Common myeloid progenitor, CD34-positive (primary cell): ENCODE results near the gene YWHAB.

Experiments used
- CTCF ChIA-PET: fragments of 350-600 bp; sonication (Branson Sonifier 250); formaldehyde crosslinking; loops from one replicate; lab custom pipeline; 2021; ENCODE audit warnings: antibody characterized with exemption; lab: Charles Lee
- POLR2A ChIA-PET: fragments of 350-600 bp; sonication (Branson Sonifier 250); formaldehyde crosslinking; loops from one replicate; lab custom pipeline; 2021; ENCODE audit warnings: antibody characterized with exemption; lab: Charles Lee
- DNase-seq, 3 donors: peaks; one replicate each; pipeline versions ENCODE4 v3.0.0 to v3.0.0-alpha.2; 2013
- H3K27ac ChIP-seq, 2 experiments: 1 replicate in 1 of 2; 2 replicates in 1 of 2; pipeline ENCODE4 v1.7.0; 2013; ENCODE audit warnings: inconsistent platforms in 2 of 2, low read length in 2 of 2, mild to moderate bottlenecking in 2 of 2, low read depth in 1 of 2, moderate library complexity in 1 of 2; ENCODE audit not compliant: severe bottlenecking in 2 of 2, insufficient read depth in 1 of 2, poor library complexity in 1 of 2
- H3K27me3 ChIP-seq, 5 experiments: replicated peaks in 2 of 5; 1 replicate in 3 of 5; 2 replicates in 2 of 5; pipeline versions ENCODE4 v1.6.1 to v1.7.0; 2013; ENCODE audit warnings: low read length in 4 of 5, mild to moderate bottlenecking in 2 of 5, moderate library complexity in 2 of 5, inconsistent platforms in 1 of 5; ENCODE audit not compliant: insufficient read depth in 5 of 5, control insufficient read depth in 4 of 5
- H3K36me3 ChIP-seq, 4 experiments: 1 replicate in 2 of 4; 2 replicates in 2 of 4; pipeline versions ENCODE4 v1.6.1 to v1.7.0; 2013; ENCODE audit warnings: low read length in 3 of 4, control low read depth in 1 of 4, mild to moderate bottlenecking in 1 of 4; ENCODE audit not compliant: control insufficient read depth in 4 of 4, insufficient read depth in 4 of 4
- H3K4me1 ChIP-seq, 4 experiments: 1 replicate in 3 of 4; 2 replicates in 1 of 4; pipeline versions ENCODE4 v1.6.1 to v1.7.1; 2013; ENCODE audit warnings: low read length in 3 of 4, mild to moderate bottlenecking in 3 of 4, control low read depth in 1 of 4, inconsistent platforms in 1 of 4, moderate library complexity in 1 of 4; ENCODE audit not compliant: control insufficient read depth in 4 of 4, insufficient read depth in 4 of 4; ENCODE audit errors: control extremely low read depth in 1 of 4
- H3K4me3 ChIP-seq, 7 experiments: 1 replicate in 4 of 7; 2 replicates in 3 of 7; pipeline versions ENCODE4 v1.5.1 to v1.7.0; 2013; ENCODE audit warnings: mild to moderate bottlenecking in 7 of 7, low read length in 6 of 7, moderate library complexity in 6 of 7, inconsistent platforms in 2 of 7, low read depth in 2 of 7, control low read depth in 1 of 7; ENCODE audit not compliant: insufficient read depth in 4 of 7, control insufficient read depth in 1 of 7; ENCODE audit errors: extremely low read depth in 1 of 7
- H3K9me3 ChIP-seq, 5 experiments: 1 replicate in 4 of 5; 2 replicates in 1 of 5; pipeline versions ENCODE4 v1.6.1 to v1.7.1; 2013; ENCODE audit warnings: low read length in 4 of 5, mild to moderate bottlenecking in 2 of 5, inconsistent platforms in 1 of 5, low read depth in 1 of 5, moderate library complexity in 1 of 5; ENCODE audit not compliant: control insufficient read depth in 4 of 5, insufficient read depth in 2 of 5; ENCODE audit errors: control extremely low read depth in 1 of 5
- WGBS: methylation state at CpG from one replicate; pipeline ENCODE4 v1.1.5; 2013; ENCODE audit not compliant: insufficient coverage; 5-methylcytosine and 5-hydroxymethylcytosine counted together

Gene YWHAB

GRCh38 chr20:44917399-44917798 is 31.9 kb downstream of the YWHAB start:
- no peaks in the 10 kb centered on the region for H3K4me1 ChIP-seq
- no CpG with 5 or more reads among the region's 2 CpGs for WGBS
- H3K27me3 ChIP-seq = no peaks in the 10 kb centered on the region
- no peak overlapping the region for H3K4me3 ChIP-seq
- DNase-seq = no peak
- H3K36me3 ChIP-seq = peaks cover 0 to 46% (median 27%) of the 10 kb centered on the region in 4 experiments
- no peaks in the 10 kb centered on the region for H3K9me3 ChIP-seq
- CTCF ChIA-PET = interaction anchor here (1.2 kb wide), 1 partner anchor 16 kb away, joined by 5 read pairs; no protein-coding TSS in a partner anchor
- H3K27ac ChIP-seq = no peak overlapping the region
- POLR2A ChIA-PET = no interaction called here

- POLR2A ChIA-PET = no interaction called here
- CTCF ChIA-PET = interaction anchor here (1.2 kb wide), 1 partner anchor 17 kb away, joined by 5 read pairs; no protein-coding TSS in a partner anchor
- Histone ChIP-seq H3K27me3 (no peaks in the 10 kb centered on the region), H3K4me1 (no peaks in the 10 kb centered on the region), H3K9me3 (no peaks in the 10 kb centered on the region), H3K36me3 (peaks cover 0 to 42% (median 23%) of the 10 kb centered on the region in 4 experiments), H3K27ac (no peak overlapping the region), H3K4me3 (no peak overlapping the region)
- DNase-seq = no peak
- 93% methylated on average over 2 of the region's 3 CpGs for WGBS
Observed at GRCh38 chr20:44918342-44918741, 32.8 kb downstream of the YWHAB start.

GRCh38 chr20:44918761-44919160 is 33.3 kb downstream of the YWHAB start:
- POLR2A ChIA-PET = no interaction called here
- CTCF ChIA-PET = interaction anchor here (1.2 kb wide), 1 partner anchor 17 kb away, joined by 5 read pairs; no protein-coding TSS in a partner anchor
- DNase-seq = no peak
- H3K4me1 ChIP-seq = no peaks in the 10 kb centered on the region
- no peak overlapping the region for H3K27ac ChIP-seq
- H3K4me3 ChIP-seq = no peak overlapping the region
- H3K36me3 ChIP-seq = peaks cover 0 to 41% (median 24%) of the 10 kb centered on the region in 4 experiments
- no peaks in the 10 kb centered on the region for H3K27me3 ChIP-seq
- H3K9me3 ChIP-seq = no peaks in the 10 kb centered on the region
- 100% methylated on average over 7 of the region's 10 CpGs for WGBS

- Histone ChIP-seq H3K9me3 (no peaks in the 10 kb centered on the region), H3K4me3 (no peak overlapping the region), H3K36me3 (peaks cover 0 to 44% (median 28%) of the 10 kb centered on the region in 4 experiments), H3K27ac (no peak overlapping the region), H3K4me1 (no peaks in the 10 kb centered on the region), H3K27me3 (no peaks in the 10 kb centered on the region)
- no peak for DNase-seq
- 98% methylated on average over 12 of the region's 14 CpGs for WGBS
- ChIA-PET POLR2A (no interaction called here), CTCF (no interaction called here)
Observed at GRCh38 chr20:44921447-44921846, 35.9 kb downstream of the YWHAB start.

GRCh38 chr20:44924541-44924940 is 39.0 kb downstream of the YWHAB start:
- peaks cover 0 to 26% (median 16%) of the 10 kb centered on the region in 4 experiments for H3K36me3 ChIP-seq
- H3K27me3 ChIP-seq = no peaks in the 10 kb centered on the region
- WGBS = 92% methylated on average over 2 of the region's 4 CpGs
- H3K4me3 ChIP-seq = no peak overlapping the region
- H3K27ac ChIP-seq = no peak overlapping the region
- H3K9me3 ChIP-seq = no peaks in the 10 kb centered on the region
- ChIA-PET POLR2A (no interaction called here), CTCF (interaction anchor here (0.6 kb wide), 1 partner anchor 387 kb away, joined by 3 read pairs; no protein-coding TSS in a partner anchor)
- DNase-seq = no peak
- no peaks in the 10 kb centered on the region for H3K4me1 ChIP-seq

- H3K27me3 ChIP-seq = no peaks in the 10 kb centered on the region
- H3K36me3 ChIP-seq = peaks cover 2 to 46% (median 21%) of the 10 kb centered on the region in 4 experiments
- DNase-seq = no peak
- no peak overlapping the region for H3K27ac ChIP-seq
- ChIA-PET POLR2A (no interaction called here), CTCF (no interaction called here)
- WGBS = 87% methylated on average over 3 of the region's 3 CpGs
- H3K4me1 ChIP-seq = no peaks in the 10 kb centered on the region
- no peak overlapping the region for H3K4me3 ChIP-seq
- H3K9me3 ChIP-seq = no peaks in the 10 kb centered on the region
Observed at GRCh38 chr20:44928595-44928994, 43.1 kb downstream of the YWHAB start.

GRCh38 chr20:44930517-44931168 is 45.1 kb downstream of the YWHAB start:
- Histone ChIP-seq H3K36me3 (peaks cover 2 to 37% (median 21%) of the 10 kb centered on the region in 4 experiments), H3K27me3 (no peaks in the 10 kb centered on the region), H3K27ac (no peak overlapping the region), H3K9me3 (no peaks in the 10 kb centered on the region), H3K4me3 (no peak overlapping the region), H3K4me1 (no peaks in the 10 kb centered on the region)
- DNase-seq = no peak
- 93% methylated on average over 12 of the region's 18 CpGs for WGBS
- ChIA-PET CTCF (no interaction called here), POLR2A (no interaction called here)
